Endothelial cell of umbilical vein (primary cell): ENCODE results near the gene FBL. TPM values are rescaled to one million over a fixed set of nuclear protein-coding genes. Genes with fewer than 3 reads are reported as not detected.

Source experiments
- BruUV-seq: library from RNA; stranded (reverse); fragments of 400-500 nt; replicated peaks from 2 replicates; lab custom pipeline; 2021; lab: Mats Ljungman, UMichigan
- CTCF ChIA-PET: fragments of 300-600, 350-600 bp; sonication (Branson Sonifier 250); formaldehyde crosslinking; loops from one replicate; lab custom pipeline; 2021; ENCODE audit warnings: antibody characterized with exemption, inconsistent platforms; lab: Charles Lee
- POLR2A ChIA-PET: fragments of 300-600, 350-600 bp; sonication (Branson Sonifier 250); formaldehyde crosslinking; loops from one replicate; lab custom pipeline; 2021; ENCODE audit warnings: antibody characterized with exemption, inconsistent platforms; lab: Charles Lee
- DNase-seq: peaks from one replicate; pipeline ENCODE4 v3.0.0-alpha.2; 2011; ENCODE audit warnings: low read depth, low spot score
- FAIRE-seq: peaks from 2 replicates; lab custom pipeline; 2011; peaks lifted over from hg19 to GRCh38; lab: Jason Lieb, UNC
- H2AFZ ChIP-seq: 2 replicates; pipeline ENCODE4 v1.6.0; 2012; ENCODE audit warnings: low read depth, low read length, control low read depth, inconsistent platforms
- H3K27ac ChIP-seq: 2 replicates; pipeline ENCODE4 v1.5.1; 2011; ENCODE audit warnings: low read depth, mild to moderate bottlenecking, control low read depth, low read length, moderate library complexity; ENCODE audit not compliant: insufficient read depth
- H3K27me3 ChIP-seq, 2 experiments: 2 replicates each; pipeline versions ENCODE4 v1.6.0 to v1.6.1; 2011; ENCODE audit warnings: low read length in 2 of 2, mixed read lengths in 1 of 2; ENCODE audit not compliant: control insufficient read depth in 2 of 2, insufficient read depth in 2 of 2
- H3K36me3 ChIP-seq, 2 experiments: 2 replicates in 1 of 2; 3 replicates in 1 of 2; pipeline ENCODE4 v1.5.1; 2011; ENCODE audit warnings: low read length in 2 of 2, mild to moderate bottlenecking in 1 of 2, moderate library complexity in 1 of 2; ENCODE audit not compliant: control insufficient read depth in 2 of 2, insufficient read depth in 2 of 2; ENCODE audit errors: extremely low read depth in 1 of 2
- H3K4me1 ChIP-seq: 3 replicates; pipeline ENCODE4 v1.5.1; 2011; ENCODE audit warnings: mild to moderate bottlenecking, low read length; ENCODE audit not compliant: control insufficient read depth, insufficient read depth; ENCODE audit errors: extremely low read depth
- H3K4me2 ChIP-seq: 2 replicates; pipeline ENCODE4 v1.6.1; 2011; ENCODE audit warnings: low read length, control low read depth, mixed read lengths; ENCODE audit not compliant: insufficient read depth
- H3K4me3 ChIP-seq, 3 experiments: fragments of 200-600 bp in 1 of 3; sonication (generic), shearing (Covaris generic) in 1 of 3; replicated peaks in 1 of 3; 2 replicates each; pipeline ENCODE4 v1.5.1; 2011 to 2016; ENCODE audit warnings: control low read depth in 3 of 3, low read length in 3 of 3, mild to moderate bottlenecking in 2 of 3, inconsistent platforms in 1 of 3, low read depth in 1 of 3, moderate library complexity in 1 of 3; ENCODE audit not compliant: insufficient read depth in 1 of 3
- H3K79me2 ChIP-seq: 2 replicates; pipeline ENCODE4 v1.6.0; 2012; ENCODE audit warnings: low read length, inconsistent platforms; ENCODE audit not compliant: control insufficient read depth, insufficient read depth
- H3K9ac ChIP-seq: replicated peaks from 2 replicates; pipeline ENCODE3; 2011; ENCODE audit warnings: low read length, control low read depth; ENCODE audit not compliant: insufficient read depth; ENCODE audit errors: extremely low read depth
- H3K9me1 ChIP-seq: replicated peaks from 3 replicates; pipeline ENCODE4 v1.6.0; 2011; ENCODE audit warnings: mild to moderate bottlenecking, low read length; ENCODE audit not compliant: control insufficient read depth, insufficient read depth; ENCODE audit errors: extremely low read depth
- H3K9me3 ChIP-seq: replicated peaks from 2 replicates; pipeline ENCODE4 v1.5.1; 2012; ENCODE audit warnings: low read length, inconsistent platforms; ENCODE audit not compliant: control insufficient read depth, insufficient read depth
- H4K20me1 ChIP-seq: replicated peaks from 2 replicates; pipeline ENCODE3; 2011; ENCODE audit warnings: mild to moderate bottlenecking, low read length; ENCODE audit not compliant: control insufficient read depth, insufficient read depth; ENCODE audit errors: extremely low read depth
- CTCF ChIP-seq, 2 donors: IDR thresholded peaks; 1 replicate in 1 of 2; 2 replicates in 1 of 2; pipeline ENCODE4 v1.5.1; 2011; ENCODE audit warnings: low read length in 2 of 2, mild to moderate bottlenecking in 2 of 2, moderate library complexity in 2 of 2, control low read depth in 1 of 2, inconsistent platforms in 1 of 2, low read depth in 1 of 2; ENCODE audit not compliant: insufficient read depth in 1 of 2; ENCODE audit errors: extremely low read depth in 1 of 2
- EZH2 ChIP-seq: IDR thresholded peaks from 2 replicates; pipeline ENCODE4 v1.6.1; 2012; ENCODE audit warnings: borderline replicate concordance, low read depth, mild to moderate bottlenecking, moderate library complexity, low read length, inconsistent platforms; ENCODE audit not compliant: severe bottlenecking
- GATA2 ChIP-seq: IDR thresholded peaks from 2 replicates; pipeline ENCODE4 v1.7.0; 2011; ENCODE audit warnings: low read depth, mild to moderate bottlenecking, moderate library complexity, mixed read lengths, low read length; ENCODE audit not compliant: insufficient read length, insufficient read depth
- MAX ChIP-seq: IDR thresholded peaks from 2 replicates; pipeline ENCODE4 v1.6.1; 2011; ENCODE audit not compliant: insufficient read depth, insufficient read length
- POLR2AphosphoS5 ChIP-seq: IDR thresholded peaks from 2 replicates; pipeline ENCODE4 v1.6.1; 2012; ENCODE audit warnings: low read depth, mild to moderate bottlenecking, control low read depth, low read length, moderate library complexity; ENCODE audit not compliant: insufficient read depth
- dilution Hi-C: fragments of 300-500 bp; cut with MboI; formaldehyde crosslinking; loops from one replicate; pipeline ENCODE4 v1.15.0; 2019; ENCODE audit warnings: low sequenced_read_pairs; ENCODE audit not compliant: extremely low pct_ligation_motif_present
- intact Hi-C: fragments of 100-400 bp; cut with micrococcal nuclease; formaldehyde crosslinking; loops from one replicate; pipeline ENCODE4 v1.10.0; 2022
- polyA plus RNA-seq, 4 experiments: library from polyadenylated mRNA; depleted of rRNA in 3 of 4; stranded (reverse) in 3 of 4; unstranded in 1 of 4; fragments of >200 nt; gene quantifications; 2 replicates each; pipeline versions ENCODE4 v1.2.1 to v1.2.3, GENCODE V29; 2011 to 2012; ENCODE audit warnings: missing spikeins in 1 of 4
- total RNA-seq: library from RNA; stranded (reverse); gene quantifications from 2 replicates; pipeline ENCODE4 v1.2.3, GENCODE V29; 2021

The FBL gene
- total and polyA plus RNA-seq, 2 donors (not counting 3 experiments of a cell fraction or from before 2014, with no cell fraction given) = 271 to 473 TPM

DNA sequence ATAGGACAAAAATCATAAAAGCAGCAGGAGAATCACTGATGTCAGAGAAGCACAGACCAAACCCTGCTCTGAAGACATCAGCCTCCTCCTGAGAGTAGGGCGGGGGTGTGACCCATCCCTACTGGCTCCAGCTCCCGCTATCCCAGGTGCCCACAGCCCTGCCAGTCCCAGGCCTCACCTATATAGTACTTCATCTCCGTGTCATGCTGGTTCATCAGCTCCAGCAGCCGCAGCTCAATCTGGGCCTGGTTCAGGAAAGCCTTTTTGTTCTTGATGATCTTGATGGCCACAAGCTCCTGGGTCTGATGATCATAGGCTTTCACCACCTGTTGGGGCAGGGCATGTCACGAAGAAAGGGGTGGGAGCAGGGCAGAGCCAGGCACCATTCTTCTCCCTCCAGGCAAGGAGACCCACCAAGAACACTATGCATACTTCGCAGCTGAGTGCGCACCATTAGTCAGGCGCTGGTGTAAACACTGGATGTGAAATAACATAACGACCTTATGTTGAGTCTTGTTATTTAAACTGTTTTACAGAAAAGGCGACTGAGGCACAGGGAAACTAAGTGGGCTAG is 16.4 kb downstream of the FBL start:
- H3K9ac ChIP-seq = no peak overlapping the region
- no peaks in the 10 kb centered on the region for H3K9me3 ChIP-seq
- no peaks in the 10 kb centered on the region for H4K20me1 ChIP-seq
- dilution Hi-C loops = no loop called here
- DNase-seq = no peak
- no peaks in the 10 kb centered on the region for H3K27me3 ChIP-seq
- no peak for FAIRE-seq
- H3K79me2 ChIP-seq = peaks cover 8% of the 10 kb centered on the region
- CTCF ChIA-PET = interaction anchor here (1.4 kb wide), 1 partner anchor 16 kb away, joined by 5 read pairs; the partner anchor contains the start of gene FBL
- intact Hi-C loops = loop anchor here (5.0 kb wide), 1 partner anchor 598 kb away; the partner anchor contains the start of gene SERTAD1
- BruUV-seq = no TSS peak
- H2AFZ ChIP-seq = no peak overlapping the region
- H3K36me3 ChIP-seq = peaks cover 4 to 36% of the 10 kb centered on the region in 2 experiments
- no peaks in the 10 kb centered on the region for H3K9me1 ChIP-seq
- H3K4me2 ChIP-seq = no peak overlapping the region
- no peak overlapping the region for H3K27ac ChIP-seq
- TF ChIP-seq POLR2AphosphoS5 (no peak), EZH2 (no peak), MAX (no peak), CTCF (IDR thresholded peaks at IDR 0.05; ENCODE audit: extremely low read depth in 1 of 2, insufficient read depth in 1 of 2, low read depth in 1 of 2, low read length in 2 of 2) (no peak), GATA2 (no peak)
- POLR2A ChIA-PET = no interaction called here
- peaks cover 10% of the 10 kb centered on the region for H3K4me1 ChIP-seq
- no peak overlapping the region for H3K4me3 ChIP-seq
